ENCODE data around the gene BCL2L12. TPM values are rescaled to one million over a fixed set of nuclear protein-coding genes. Genes with fewer than 3 reads are reported as not detected.
A peak's percentile ranks its signal among the peaks of the same experiment; 100 is the strongest.

BCL2L12 gene
- total and polyA plus RNA-seq, 3 donors from 2014 or later = 11.3 to 19.3 (median 17.3) TPM

DNA sequence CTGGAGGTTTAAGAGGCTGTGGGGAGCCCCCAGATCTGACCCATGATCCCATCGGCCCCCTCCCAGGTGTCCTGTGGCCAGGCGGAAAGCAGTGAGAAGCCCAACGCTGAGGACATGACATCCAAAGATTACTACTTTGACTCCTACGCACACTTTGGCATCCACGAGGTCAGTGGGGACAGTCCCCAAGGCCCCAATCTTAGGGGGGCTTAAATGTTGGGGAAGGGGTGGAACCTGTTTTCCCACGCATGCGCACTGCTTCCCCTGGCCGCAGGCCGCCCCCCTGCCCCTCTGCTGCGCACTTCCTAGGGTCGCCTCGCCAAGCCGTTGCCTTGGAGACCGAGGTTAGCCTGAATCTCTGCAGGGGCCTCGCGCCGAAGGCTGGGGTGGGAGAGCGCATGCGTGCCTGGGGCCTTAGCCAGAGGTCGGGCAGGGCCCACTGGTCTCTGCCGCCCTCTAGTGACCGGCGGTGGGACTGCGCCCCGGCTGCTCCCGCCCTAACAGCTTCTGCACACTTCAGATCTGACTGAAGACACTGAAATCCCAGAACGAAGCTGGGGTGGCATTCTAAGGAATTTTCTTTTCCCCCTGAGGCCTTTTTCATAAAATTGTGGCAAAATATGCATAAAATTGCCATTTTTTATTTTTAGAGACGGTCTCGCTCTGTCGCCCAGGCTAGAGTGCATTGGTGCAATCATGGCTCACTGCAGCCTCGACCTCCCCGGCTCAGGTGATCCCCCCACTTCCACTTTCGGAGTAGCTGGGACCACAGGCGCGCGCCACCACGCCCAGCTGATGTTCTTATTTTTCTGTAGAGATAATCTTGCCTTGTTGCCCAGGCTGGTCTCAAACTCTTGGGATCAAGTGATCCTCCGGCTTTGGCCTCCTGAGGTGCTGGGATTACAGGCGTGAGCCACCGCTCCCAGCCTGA lies 15.0 kb downstream of the BCL2L12 start:
- H3K27ac ChIP-seq = peak overlapping the region; percentile 75 to 91
- no peaks in the 10 kb centered on the region for H3K36me3 ChIP-seq (ENCODE audit: low read depth, missing control alignments)
- peak; percentile 94 for DNase-seq
- H3K4me1 ChIP-seq = peaks cover 45% of the 10 kb centered on the region
- H3K27me3 ChIP-seq = no peaks in the 10 kb centered on the region
- no peak for TF ChIP-seq POLR2A (IDR thresholded peaks at IDR 0.05)
- TF ChIP-seq, protein P1, sequence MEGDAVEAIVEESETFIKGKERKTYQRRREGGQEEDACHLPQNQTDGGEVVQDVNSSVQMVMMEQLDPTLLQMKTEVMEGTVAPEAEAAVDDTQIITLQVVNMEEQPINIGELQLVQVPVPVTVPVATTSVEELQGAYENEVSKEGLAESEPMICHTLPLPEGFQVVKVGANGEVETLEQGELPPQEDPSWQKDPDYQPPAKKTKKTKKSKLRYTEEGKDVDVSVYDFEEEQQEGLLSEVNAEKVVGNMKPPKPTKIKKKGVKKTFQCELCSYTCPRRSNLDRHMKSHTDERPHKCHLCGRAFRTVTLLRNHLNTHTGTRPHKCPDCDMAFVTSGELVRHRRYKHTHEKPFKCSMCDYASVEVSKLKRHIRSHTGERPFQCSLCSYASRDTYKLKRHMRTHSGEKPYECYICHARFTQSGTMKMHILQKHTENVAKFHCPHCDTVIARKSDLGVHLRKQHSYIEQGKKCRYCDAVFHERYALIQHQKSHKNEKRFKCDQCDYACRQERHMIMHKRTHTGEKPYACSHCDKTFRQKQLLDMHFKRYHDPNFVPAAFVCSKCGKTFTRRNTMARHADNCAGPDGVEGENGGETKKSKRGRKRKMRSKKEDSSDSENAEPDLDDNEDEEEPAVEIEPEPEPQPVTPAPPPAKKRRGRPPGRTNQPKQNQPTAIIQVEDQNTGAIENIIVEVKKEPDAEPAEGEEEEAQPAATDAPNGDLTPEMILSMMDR (IDR thresholded peaks at IDR 0.05) = peak; percentile 95 to 100 (median 99)
- no peaks in the 10 kb centered on the region for H3K9me3 ChIP-seq
- H3K4me3 ChIP-seq = no peak overlapping the region
- WGBS, 2 donors = 27 to 33% methylated on average over 22 to 40 of the region's 40 CpGs
- intact Hi-C loops (cut with DNase I; ENCODE audit: low total_unique reads) = no loop called here

DNA sequence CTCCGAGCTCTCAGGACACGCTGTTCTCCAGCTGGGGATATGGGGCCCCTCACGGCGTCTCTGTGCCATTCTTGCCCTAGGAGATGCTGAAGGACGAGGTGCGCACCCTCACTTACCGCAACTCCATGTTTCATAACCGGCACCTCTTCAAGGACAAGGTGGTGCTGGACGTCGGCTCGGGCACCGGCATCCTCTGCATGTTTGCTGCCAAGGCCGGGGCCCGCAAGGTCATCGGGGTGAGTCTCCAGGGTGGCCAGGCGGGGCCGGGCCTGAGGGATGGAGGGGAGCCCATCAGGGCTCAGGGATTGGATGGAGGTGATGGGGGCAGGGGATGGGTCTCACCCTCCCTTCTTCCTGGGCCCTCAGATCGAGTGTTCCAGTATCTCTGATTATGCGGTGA lies 16.1 kb downstream of the BCL2L12 start:
- 63 to 70% methylated on average over 18 to 19 of the region's 19 CpGs for WGBS, 2 donors
- H3K27ac ChIP-seq = no peak overlapping the region
- peaks cover 47% of the 10 kb centered on the region for H3K4me1 ChIP-seq
- no peaks in the 10 kb centered on the region for H3K27me3 ChIP-seq
- TF ChIP-seq POLR2A (IDR thresholded peaks at IDR 0.05) = no peak
- TF ChIP-seq, protein P1 (IDR thresholded peaks at IDR 0.05) = no peak
- no peaks in the 10 kb centered on the region for H3K9me3 ChIP-seq
- intact Hi-C loops (cut with DNase I; ENCODE audit: low total_unique reads) = no loop called here
- H3K4me3 ChIP-seq = no peak overlapping the region
- no peaks in the 10 kb centered on the region for H3K36me3 ChIP-seq (ENCODE audit: low read depth, missing control alignments)
- no peak for DNase-seq

DNA sequence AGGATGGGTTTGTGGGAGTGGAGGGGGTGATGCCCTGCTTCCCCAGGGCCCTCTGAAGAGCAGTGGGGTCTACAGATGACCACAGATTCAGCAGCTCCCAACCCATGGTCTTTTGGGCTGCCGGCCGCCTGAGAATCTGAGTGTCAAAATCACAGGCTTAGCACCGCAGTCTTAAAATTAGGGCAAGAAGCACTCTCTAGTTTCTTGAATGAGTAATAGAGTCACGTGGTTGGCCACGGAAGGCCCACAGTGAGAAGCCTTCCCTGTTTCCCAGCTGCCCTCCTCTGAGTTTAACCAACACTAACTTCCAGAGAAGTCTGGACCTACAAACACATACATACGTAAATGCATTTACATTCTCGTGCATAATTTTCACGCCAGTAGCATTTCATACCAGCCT lies 16.5 kb downstream of the BCL2L12 start:
- H3K9me3 ChIP-seq = no peaks in the 10 kb centered on the region
- intact Hi-C loops (cut with DNase I; ENCODE audit: low total_unique reads) = no loop called here
- no peak for TF ChIP-seq POLR2A (IDR thresholded peaks at IDR 0.05)
- TF ChIP-seq, protein P1 (IDR thresholded peaks at IDR 0.05) = no peak
- WGBS, 2 donors = 84 to 88% methylated on average over 8 of the region's 8 CpGs
- no peak overlapping the region for H3K4me3 ChIP-seq
- no peaks in the 10 kb centered on the region for H3K27me3 ChIP-seq
- peak overlapping the region in 1 of 2 donors; percentile 31 for H3K27ac ChIP-seq
- H3K4me1 ChIP-seq = peaks cover 47% of the 10 kb centered on the region
- H3K36me3 ChIP-seq (ENCODE audit: low read depth, missing control alignments) = no peaks in the 10 kb centered on the region
- DNase-seq = no peak

DNA sequence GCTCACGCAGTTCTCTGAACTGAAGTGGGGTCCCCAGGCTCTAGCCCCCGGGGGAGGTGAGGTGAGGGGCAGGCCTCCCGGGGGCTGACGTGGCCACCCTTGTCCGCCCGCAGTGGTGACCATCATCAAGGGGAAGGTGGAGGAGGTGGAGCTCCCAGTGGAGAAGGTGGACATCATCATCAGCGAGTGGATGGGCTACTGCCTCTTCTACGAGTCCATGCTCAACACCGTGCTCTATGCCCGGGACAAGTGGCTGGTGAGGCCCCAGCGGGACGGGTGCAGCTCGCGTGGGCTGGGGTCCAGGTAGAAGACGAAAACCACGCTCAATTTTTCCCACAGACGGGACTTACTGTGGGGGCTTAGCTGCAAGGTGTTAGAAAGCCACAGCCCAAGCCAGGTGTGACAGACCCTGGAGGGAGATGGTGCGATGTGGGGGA lies 18.1 kb downstream of the BCL2L12 start:
- TF ChIP-seq, protein P1 (IDR thresholded peaks at IDR 0.05) = no peak
- no peak for TF ChIP-seq POLR2A (IDR thresholded peaks at IDR 0.05)
- DNase-seq = no peak
- no peaks in the 10 kb centered on the region for H3K9me3 ChIP-seq
- no peaks in the 10 kb centered on the region for H3K36me3 ChIP-seq (ENCODE audit: low read depth, missing control alignments)
- WGBS, 2 donors = 92 to 94% methylated on average over 18 of the region's 18 CpGs
- H3K4me3 ChIP-seq = no peak overlapping the region
- H3K4me1 ChIP-seq = peaks cover 39% of the 10 kb centered on the region
- intact Hi-C loops (cut with DNase I; ENCODE audit: low total_unique reads) = no loop called here
- H3K27ac ChIP-seq = peak overlapping the region; percentile 50
- no peaks in the 10 kb centered on the region for H3K27me3 ChIP-seq

All from testis (tissue), 3 donors.